Mesenchymal stem cell (in vitro differentiated cells and primary cell): ENCODE data around the gene XRCC4.

Experiments used
- DNase-seq: peaks from one replicate; pipeline ENCODE4 v3.0.0-alpha.2; 2013
- H2AFZ ChIP-seq: one replicate; pipeline ENCODE4 v1.6.1; 2013; ENCODE audit warnings: low read depth, mild to moderate bottlenecking, control low read depth, inconsistent platforms, low read length, moderate library complexity
- H2AK5ac ChIP-seq: 2 replicates; pipeline ENCODE4 v1.6.1; 2013; ENCODE audit warnings: low read length, moderate library complexity, mild to moderate bottlenecking, inconsistent platforms; ENCODE audit not compliant: severe bottlenecking
- H2BK120ac ChIP-seq: one replicate; pipeline ENCODE4 v1.6.1; 2013; ENCODE audit warnings: low read depth, mild to moderate bottlenecking, inconsistent platforms, low read length, moderate library complexity
- H2BK12ac ChIP-seq, 2 experiments: one replicate each; pipeline ENCODE4 v1.6.1; 2013; ENCODE audit warnings: inconsistent platforms in 2 of 2, low read length in 2 of 2, mild to moderate bottlenecking in 2 of 2, moderate library complexity in 2 of 2, control low read depth in 1 of 2
- H2BK15ac ChIP-seq: one replicate; pipeline ENCODE4 v1.6.1; 2013; ENCODE audit warnings: mild to moderate bottlenecking, low read depth, inconsistent platforms; ENCODE audit not compliant: poor library complexity, severe bottlenecking
- H2BK5ac ChIP-seq: 2 replicates; pipeline ENCODE4 v1.6.1; 2013; ENCODE audit warnings: low read depth, mild to moderate bottlenecking, low read length, control low read depth, inconsistent platforms; ENCODE audit not compliant: poor library complexity, severe bottlenecking
- H3K14ac ChIP-seq, 2 experiments: one replicate each; pipeline ENCODE4 v1.6.1; 2013; ENCODE audit warnings: inconsistent platforms in 2 of 2, low read length in 2 of 2, control low read depth in 1 of 2, mild to moderate bottlenecking in 1 of 2, moderate library complexity in 1 of 2
- H3K18ac ChIP-seq, 2 experiments: one replicate each; pipeline ENCODE4 v1.6.1; 2013; ENCODE audit warnings: inconsistent platforms in 2 of 2, low read length in 2 of 2, control low read depth in 1 of 2, low read depth in 1 of 2, mild to moderate bottlenecking in 1 of 2
- H3K23ac ChIP-seq, 2 experiments: one replicate each; pipeline ENCODE4 v1.6.1; 2013; ENCODE audit warnings: inconsistent platforms in 2 of 2, low read length in 2 of 2, mild to moderate bottlenecking in 2 of 2, moderate library complexity in 2 of 2, control low read depth in 1 of 2
- H3K27ac ChIP-seq: 2 replicates; pipeline ENCODE4 v1.5.1; 2013; ENCODE audit warnings: mild to moderate bottlenecking, moderate library complexity, low read length, control low read depth, inconsistent platforms; ENCODE audit not compliant: poor library complexity, severe bottlenecking
- H3K27me3 ChIP-seq, 2 experiments: 2 replicates each; pipeline versions ENCODE4 v1.6.1 to v1.7.0; 2013; ENCODE audit warnings: low read length in 2 of 2, mild to moderate bottlenecking in 2 of 2, moderate library complexity in 2 of 2, control low read depth in 1 of 2, inconsistent platforms in 1 of 2; ENCODE audit not compliant: control insufficient read depth in 1 of 2, insufficient read depth in 1 of 2
- H3K36me3 ChIP-seq, 2 experiments: 2 replicates each; pipeline versions ENCODE4 v1.6.1 to v1.7.0; 2013; ENCODE audit warnings: low read length in 2 of 2, control low read depth in 1 of 2, inconsistent platforms in 1 of 2, low read depth in 1 of 2, mild to moderate bottlenecking in 1 of 2; ENCODE audit not compliant: insufficient read depth in 2 of 2, control insufficient read depth in 1 of 2
- H3K4ac ChIP-seq, 2 experiments: one replicate each; pipeline ENCODE4 v1.6.1; 2013; ENCODE audit warnings: inconsistent platforms in 2 of 2, low read length in 2 of 2, mild to moderate bottlenecking in 2 of 2, moderate library complexity in 2 of 2, control low read depth in 1 of 2, low read depth in 1 of 2
- H3K4me1 ChIP-seq: 2 replicates; pipeline ENCODE4 v1.6.1; 2013; ENCODE audit warnings: low read depth, low read length, control low read depth; ENCODE audit not compliant: control insufficient read depth, insufficient read depth
- H3K4me2 ChIP-seq: 2 replicates; pipeline ENCODE4 v1.6.1; 2013; ENCODE audit warnings: low read length, mild to moderate bottlenecking, inconsistent platforms; ENCODE audit not compliant: poor library complexity, severe bottlenecking
- H3K4me3 ChIP-seq, 2 experiments: 2 replicates each; pipeline versions ENCODE4 v1.5.1 to v1.7.0; 2013; ENCODE audit warnings: low read length in 2 of 2, mild to moderate bottlenecking in 2 of 2, control low read depth in 1 of 2, low read depth in 1 of 2; ENCODE audit not compliant: insufficient read depth in 1 of 2
- H3K79me1 ChIP-seq: replicated peaks from 2 replicates; pipeline ENCODE4 v1.6.1; 2013; ENCODE audit warnings: mild to moderate bottlenecking, control low read depth, low read length, inconsistent platforms; ENCODE audit not compliant: poor library complexity, severe bottlenecking
- H3K9ac ChIP-seq: 2 replicates; pipeline ENCODE4 v1.7.0; 2013; ENCODE audit warnings: mild to moderate bottlenecking, low read length, moderate library complexity
- H3K9me3 ChIP-seq: 2 replicates; pipeline ENCODE4 v1.7.0; 2013; ENCODE audit warnings: mild to moderate bottlenecking, low read length; ENCODE audit not compliant: control insufficient read depth
- H4K8ac ChIP-seq: one replicate; pipeline ENCODE4 v1.6.1; 2013; ENCODE audit warnings: inconsistent platforms, mild to moderate bottlenecking, low read length, moderate library complexity
- H4K91ac ChIP-seq: one replicate; pipeline ENCODE4 v1.6.1; 2013; ENCODE audit warnings: mild to moderate bottlenecking, low read length, inconsistent platforms
- WGBS: methylation state at CpG from one replicate; pipeline ENCODE4 v1.1.7; 2013; ENCODE audit warnings: mixed read lengths; 5-methylcytosine and 5-hydroxymethylcytosine counted together

Gene XRCC4

DNA sequence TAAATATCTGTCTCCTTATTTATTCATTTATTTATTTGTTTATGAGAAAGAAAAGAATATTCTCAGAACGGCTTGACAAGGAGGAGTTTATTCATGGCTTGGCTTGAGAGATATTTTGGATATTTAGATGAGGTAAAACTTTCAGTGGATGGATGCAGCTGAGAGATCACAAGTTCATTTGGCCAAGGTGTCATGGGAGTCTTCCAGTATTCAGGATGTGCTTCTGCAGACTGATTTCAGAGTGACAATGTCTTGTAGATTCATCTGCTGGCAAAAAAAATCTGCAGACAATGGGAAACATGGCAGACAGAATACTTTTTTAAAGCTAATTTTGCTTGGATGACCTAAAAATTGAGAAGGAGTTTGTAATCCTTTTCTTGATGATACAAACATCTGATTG is 38.5 kb downstream of the XRCC4 start:
- Histone ChIP-seq H3K36me3 (peaks cover 6 to 8% of the 10 kb centered on the region in 2 experiments), H2AFZ (no peak overlapping the region), H3K79me1 (no peaks in the 10 kb centered on the region), H3K27me3 (no peaks in the 10 kb centered on the region), H3K23ac (no peak overlapping the region), H2BK15ac (no peak overlapping the region), H3K27ac (no peak overlapping the region), H3K4me3 (no peak overlapping the region), H3K9me3 (peaks cover 6% of the 10 kb centered on the region), H4K91ac (no peak overlapping the region), H3K4ac (no peak overlapping the region), H3K9ac (no peak overlapping the region), H3K18ac (no peak overlapping the region), H2AK5ac (no peak overlapping the region), H2BK120ac (no peak overlapping the region), H3K4me1 (no peaks in the 10 kb centered on the region), H2BK12ac (no peak overlapping the region), H2BK5ac (no peak overlapping the region), H4K8ac (no peak overlapping the region), H3K4me2 (no peak overlapping the region), H3K14ac (no peak overlapping the region)
- no peak for DNase-seq
- WGBS, result 91% methylated on average over 1 of the region's 1 CpG

DNA sequence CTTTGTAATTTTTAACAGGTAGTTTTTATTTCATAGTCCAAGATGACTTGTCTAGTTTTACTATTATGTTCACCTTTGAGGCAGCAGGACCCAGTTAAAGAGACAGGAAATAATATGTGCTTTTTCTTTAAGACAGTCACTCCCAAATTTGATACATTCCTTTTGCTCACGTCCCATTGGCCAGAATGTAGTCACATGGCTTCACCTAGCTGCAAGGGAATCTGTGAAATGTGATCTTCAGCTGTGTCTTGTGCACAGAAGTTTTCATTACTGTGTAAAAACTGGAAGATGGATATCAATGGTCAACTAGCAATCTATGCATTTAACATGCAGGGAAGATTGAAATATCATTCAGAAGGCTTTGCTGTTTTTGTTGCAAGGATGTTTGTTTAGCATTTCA is 41.1 kb downstream of the XRCC4 start:
- no peak for DNase-seq

DNA sequence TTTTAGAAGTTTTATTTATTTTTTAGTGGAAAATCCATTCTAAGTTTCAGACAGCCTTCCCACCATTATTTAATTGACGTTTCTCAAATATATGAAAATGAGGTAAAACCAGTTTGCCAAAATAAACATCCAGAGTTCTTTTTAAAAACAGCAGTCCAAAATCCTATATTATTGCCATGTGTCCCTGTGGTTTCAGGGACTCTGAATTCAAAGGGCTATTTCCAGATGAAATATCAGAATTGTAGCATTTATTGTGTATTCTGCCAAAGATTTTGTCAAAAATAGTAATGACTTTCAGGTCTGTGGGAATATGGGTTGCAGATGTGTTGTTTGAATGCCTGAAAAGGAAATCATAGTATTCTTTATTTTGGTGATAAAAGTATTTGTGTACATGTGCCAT is 41.6 kb downstream of the XRCC4 start:
- H3K4me3 ChIP-seq, result no peak overlapping the region
- H2BK120ac ChIP-seq, result no peak overlapping the region
- H3K14ac ChIP-seq, result no peak overlapping the region
- H3K27me3 ChIP-seq, result no peaks in the 10 kb centered on the region
- H2BK15ac ChIP-seq, result no peak overlapping the region
- H3K4me2 ChIP-seq, result no peak overlapping the region
- peaks cover 6% of the 10 kb centered on the region for H3K9me3 ChIP-seq
- H3K79me1 ChIP-seq, result no peaks in the 10 kb centered on the region
- H3K18ac ChIP-seq, result no peak overlapping the region
- H3K4me1 ChIP-seq, result no peaks in the 10 kb centered on the region
- no CpG with 5 or more reads among the region's 1 CpG for WGBS
- no peak overlapping the region for H4K91ac ChIP-seq
- H3K23ac ChIP-seq, result no peak overlapping the region
- H2AK5ac ChIP-seq, result no peak overlapping the region
- H2BK5ac ChIP-seq, result no peak overlapping the region
- H3K4ac ChIP-seq, result no peak overlapping the region
- H3K27ac ChIP-seq, result no peak overlapping the region
- H3K9ac ChIP-seq, result no peak overlapping the region
- DNase-seq, result no peak
- no peak overlapping the region for H2AFZ ChIP-seq
- no peak overlapping the region for H2BK12ac ChIP-seq
- peaks cover 1 to 3% of the 10 kb centered on the region in 2 experiments for H3K36me3 ChIP-seq
- H4K8ac ChIP-seq, result no peak overlapping the region

More for the DNA sequence above, 41.1 kb downstream of the XRCC4 start:
- Histone ChIP-seq H3K14ac (no peak overlapping the region), H2BK120ac (no peak overlapping the region), H3K4me3 (no peak overlapping the region), H2BK12ac (no peak overlapping the region), H3K18ac (no peak overlapping the region), H2BK5ac (no peak overlapping the region), H3K4me1 (no peaks in the 10 kb centered on the region), H3K79me1 (no peaks in the 10 kb centered on the region), H3K27me3 (no peaks in the 10 kb centered on the region), H4K91ac (no peak overlapping the region), H3K4me2 (no peak overlapping the region), H2AFZ (no peak overlapping the region), H3K4ac (no peak overlapping the region), H2BK15ac (no peak overlapping the region), H3K36me3 (peaks cover 3 to 4% of the 10 kb centered on the region in 2 experiments), H3K23ac (no peak overlapping the region), H4K8ac (no peak overlapping the region), H2AK5ac (no peak overlapping the region), H3K9ac (no peak overlapping the region), H3K9me3 (peaks cover 6% of the 10 kb centered on the region), H3K27ac (no peak overlapping the region)
- WGBS, result 89% methylated on average over 1 of the region's 1 CpG

DNA sequence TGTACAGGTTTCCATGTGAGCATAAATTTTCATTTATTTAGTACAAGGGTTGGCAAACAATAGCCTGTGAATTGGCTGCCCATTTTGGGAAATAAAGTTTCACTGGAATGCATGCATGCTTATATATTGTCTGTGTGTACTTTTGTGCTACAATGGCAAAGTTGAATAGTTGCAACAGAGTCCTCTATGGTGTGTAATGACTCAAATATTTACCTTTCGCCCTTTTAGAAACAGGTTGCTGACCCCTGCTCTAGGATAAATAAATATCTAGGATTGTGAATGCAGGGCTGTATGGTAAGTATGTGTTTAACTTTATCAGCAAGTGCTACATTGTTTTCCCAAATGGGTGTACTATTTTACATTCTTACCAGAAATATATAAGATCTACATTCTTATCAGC is 47.2 kb downstream of the XRCC4 start:
- Histone ChIP-seq H4K91ac (no peak overlapping the region), H3K36me3 (no peaks in the 10 kb centered on the region), H2AK5ac (no peak overlapping the region), H3K27ac (no peak overlapping the region), H3K4ac (no peak overlapping the region), H3K27me3 (no peaks in the 10 kb centered on the region), H3K4me3 (no peak overlapping the region), H2BK5ac (no peak overlapping the region), H2BK120ac (no peak overlapping the region), H3K9ac (no peak overlapping the region), H4K8ac (no peak overlapping the region), H3K4me1 (no peaks in the 10 kb centered on the region), H3K79me1 (no peaks in the 10 kb centered on the region), H3K23ac (no peak overlapping the region), H2BK12ac (no peak overlapping the region), H2AFZ (no peak overlapping the region), H2BK15ac (no peak overlapping the region), H3K18ac (no peak overlapping the region), H3K14ac (no peak overlapping the region), H3K9me3 (no peaks in the 10 kb centered on the region), H3K4me2 (no peak overlapping the region)
- WGBS, result 100% methylated on average over 1 of the region's 1 CpG
- no peak for DNase-seq
